A549 (cell line): ENCODE data around the gene CDHR1. TPM values are rescaled to one million over a fixed set of nuclear protein-coding genes. Genes with fewer than 3 reads are reported as not detected.
"Not testable (repeated sequence)": the region's sequence is repeated elsewhere in the genome, so short reads cannot be mapped to it uniquely, and the experiment has no call there.

Experiments used
- ATAC-seq, 2 experiments: fragments of 200-7000 bp in 1 of 2; fragments of >200 bp in 1 of 2; cut with Nextera tagmentation in 1 of 2; cut with Tn5 transposase in 1 of 2; 3 replicates each; pipeline versions ENCODE4 v1.8.0 to v1.9.1; 2018 to 2020; ENCODE audit warnings: mild to moderate bottlenecking in 1 of 2, moderate library complexity in 1 of 2
- CTCF ChIA-PET: fragments of 300-600 bp; sonication (Branson Sonifier 250); formaldehyde crosslinking; extraction: SDS; loops from one replicate; lab custom pipeline; 2021; ENCODE audit warnings: antibody characterized with exemption, inconsistent platforms; lab: Yijun Ruan, JAX
- POLR2A ChIA-PET: fragments of 350-600 bp; formaldehyde crosslinking; extraction: SDS; loops from one replicate; lab custom pipeline; 2021; ENCODE audit warnings: antibody characterized with exemption, inconsistent platforms; lab: Yijun Ruan, JAX
- DNase-seq, 2 experiments: peaks; one replicate each; pipeline versions ENCODE4 v3.0.0 to v3.0.0-alpha.2; 2011 to 2016; ENCODE audit warnings: low read depth in 1 of 2, low spot score in 1 of 2
- FAIRE-seq: peaks from 2 replicates; lab custom pipeline; 2011; peaks lifted over from hg19 to GRCh38; lab: Jason Lieb, UNC
- H3K27ac ChIP-seq, 2 experiments: fragments of >200 bp; sonication (Bioruptor Twin); formaldehyde crosslinking; 3 replicates each; pipeline ENCODE4 v1.5.1; 2016 to 2017
- H3K4me1 ChIP-seq: fragments of >200 bp; sonication (Bioruptor Twin); formaldehyde crosslinking; 3 replicates; pipeline ENCODE4 v1.6.1; 2016
- H3K4me2 ChIP-seq: fragments of >200 bp; sonication (Bioruptor Twin); formaldehyde crosslinking; 3 replicates; pipeline ENCODE4 v1.6.1; 2016
- H3K4me3 ChIP-seq: fragments of >200 bp; sonication (Bioruptor Twin); formaldehyde crosslinking; 3 replicates; pipeline ENCODE4 v1.5.1; 2016
- H3K9me3 ChIP-seq: fragments of >200 bp; sonication (Bioruptor Twin); formaldehyde crosslinking; 3 replicates; pipeline ENCODE4 v1.6.1; 2016
- EHF ChIP-seq: fragments of 250-450 bp; sonication (Bioruptor Pico); IDR thresholded peaks from 2 replicates; pipeline ENCODE4 v1.5.0; 2020; ENCODE audit warnings: mild to moderate bottlenecking
- GATA3 ChIP-seq: IDR thresholded peaks from 2 replicates; pipeline ENCODE4 v1.6.1; 2012; ENCODE audit warnings: borderline replicate concordance
- HDAC2 ChIP-seq: fragments of 200-600 bp; sonication (generic); IDR thresholded peaks from 2 replicates; pipeline ENCODE4 v1.6.1; 2016
- HES2 ChIP-seq: fragments of >200 bp; sonication (Bioruptor Twin); formaldehyde crosslinking; IDR thresholded peaks from 2 replicates; pipeline ENCODE4 v1.6.1; 2016
- MYC ChIP-seq: IDR thresholded peaks from 2 replicates; pipeline ENCODE4 v1.6.1; 2012; ENCODE audit warnings: mild to moderate bottlenecking, inconsistent platforms, low read length, improper control_type of control experiment, borderline replicate concordance
- RARB ChIP-seq: fragments of 250-450 bp; sonication (Bioruptor Pico); IDR thresholded peaks from 2 replicates; pipeline ENCODE4 v1.8.0; 2021; ENCODE audit warnings: mild to moderate bottlenecking, moderate library complexity
- RCOR1 ChIP-seq: fragments of 150-350 bp; IDR thresholded peaks from 2 replicates; pipeline ENCODE4 v1.6.1; 2014; ENCODE audit warnings: antibody characterized with exemption, low read length, low read depth
- SMC3 ChIP-seq: fragments of >200 bp; sonication (Bioruptor Twin); formaldehyde crosslinking; IDR thresholded peaks from 3 replicates; pipeline ENCODE4 v1.6.1; 2018; ENCODE audit warnings: inconsistent platforms
- ZSCAN20 ChIP-seq: fragments of 250-450 bp; sonication (Bioruptor Pico); IDR thresholded peaks from 2 replicates; pipeline ENCODE4 v1.8.0; 2022; ENCODE audit warnings: mild to moderate bottlenecking, moderate library complexity
- WGBS: methylation state at CpG from one replicate; pipeline ENCODE4 v1.1.6; 2017; ENCODE audit errors: missing lambda C conversion rate; 5-methylcytosine and 5-hydroxymethylcytosine counted together
- polyA plus RNA-seq, 4 experiments: library from polyadenylated mRNA; depleted of rRNA in 3 of 4; stranded (reverse); fragments of >200 nt; fragmentation: RNase III in 1 of 4; extraction: RNeasy Plus Mini Kit Qiagen cat#74134 plus additional on column Dnase treatment in 1 of 4; gene quantifications; 2 replicates in 3 of 4; 3 replicates in 1 of 4; pipeline ENCODE4 v1.2.3, GENCODE V29; 2011 to 2017

CDHR1 gene
- polyA plus RNA-seq, 2 of the 4 experiments (the other 2 are of a cell fraction) = 0.04 to 0.09 TPM

GRCh38 chr10:84166620-84167288 lies 27.6 kb upstream of the CDHR1 start:
- 73% methylated on average over 4 of the region's 4 CpGs for WGBS
- TF ChIP-seq SMC3 (no peak), ZSCAN20 (no peak), GATA3 (no peak), HES2 (no peak), RCOR1 (no peak)
- FAIRE-seq (no peak), ATAC-seq (no peak), DNase-seq (no peak)
- CTCF ChIA-PET = interaction anchor here (1.4 kb wide), 1 partner anchor 12 kb away, joined by 3 read pairs; no protein-coding TSS in a partner anchor
- Histone ChIP-seq H3K4me3 (no peak overlapping the region), H3K4me1 (no peaks in the 10 kb centered on the region), H3K9me3 (no peaks in the 10 kb centered on the region), H3K27ac (no peak overlapping the region), H3K4me2 (no peak overlapping the region)
- POLR2A ChIA-PET = no interaction called here

- H3K4me1 ChIP-seq, POLR2A ChIA-PET, FAIRE-seq, DNase-seq, ATAC-seq, H3K27ac ChIP-seq, H3K4me2 ChIP-seq, H3K9me3 ChIP-seq, H3K4me3 ChIP-seq: not testable (repeated sequence)
- CTCF ChIA-PET = interaction anchor here (1.4 kb wide), 1 partner anchor 13 kb away, joined by 3 read pairs; no protein-coding TSS in a partner anchor
- 82% methylated on average over 2 of the region's 2 CpGs for WGBS
Measured at GRCh38 chr10:84167289-84167653, 27.1 kb upstream of the CDHR1 start.

- CTCF ChIA-PET = interaction anchor here (1.0 kb wide), 2 partner anchors 9 kb away, joined by 3 read pairs; no protein-coding TSS in a partner anchor
- H3K27ac ChIP-seq, H3K9me3 ChIP-seq, ATAC-seq, H3K4me2 ChIP-seq, FAIRE-seq, H3K4me3 ChIP-seq, DNase-seq, H3K4me1 ChIP-seq, POLR2A ChIA-PET: not testable (repeated sequence)
- WGBS = 83% methylated on average over 10 of the region's 10 CpGs
Measured at GRCh38 chr10:84168382-84168781, 26.0 kb upstream of the CDHR1 start.

- H3K27ac ChIP-seq, H3K4me2 ChIP-seq, H3K4me3 ChIP-seq, FAIRE-seq, ATAC-seq, H3K4me1 ChIP-seq, H3K9me3 ChIP-seq, DNase-seq, CTCF ChIA-PET, POLR2A ChIA-PET: not testable (repeated sequence)
- WGBS = 52% methylated on average over 2 of the region's 2 CpGs
Measured at GRCh38 chr10:84171237-84171636, 23.1 kb upstream of the CDHR1 start.

- WGBS = 79% methylated on average over 14 of the region's 21 CpGs
- POLR2A ChIA-PET, H3K27ac ChIP-seq, H3K4me3 ChIP-seq, DNase-seq, FAIRE-seq, H3K9me3 ChIP-seq, CTCF ChIA-PET, H3K4me1 ChIP-seq, ATAC-seq, H3K4me2 ChIP-seq: not testable (repeated sequence)
Measured at GRCh38 chr10:84171700-84172466, 22.5 kb upstream of the CDHR1 start.

GRCh38 chr10:84172467-84173356 lies 21.6 kb upstream of the CDHR1 start:
- Histone ChIP-seq H3K9me3 (no peaks in the 10 kb centered on the region), H3K4me2 (no peak overlapping the region), H3K4me1 (no peaks in the 10 kb centered on the region), H3K4me3 (no peak overlapping the region), H3K27ac (no peak overlapping the region)
- 66% methylated on average over 9 of the region's 9 CpGs for WGBS
- FAIRE-seq (no peak), ATAC-seq (no peak), DNase-seq (no peak)
- TF ChIP-seq EHF (CRISPR knock-in tag) = no peak
- no peak for TF ChIP-seq RARB (CRISPR knock-in tag)
- no peak for TF ChIP-seq MYC
- TF ChIP-seq HDAC2 = no peak
- POLR2A ChIA-PET = no interaction called here
- CTCF ChIA-PET = no interaction called here
